GF-D8 (cell line): ENCODE results near the gene SORBS2.
"Not testable (repeated sequence)": the region's sequence is repeated elsewhere in the genome, so short reads cannot be mapped to it uniquely, and the experiment has no call there.

Experiments used
- DNase-seq: peaks from one replicate; lab custom pipeline; 2025; lab: John Stamatoyannopoulos, UW

The SORBS2 gene

DNA sequence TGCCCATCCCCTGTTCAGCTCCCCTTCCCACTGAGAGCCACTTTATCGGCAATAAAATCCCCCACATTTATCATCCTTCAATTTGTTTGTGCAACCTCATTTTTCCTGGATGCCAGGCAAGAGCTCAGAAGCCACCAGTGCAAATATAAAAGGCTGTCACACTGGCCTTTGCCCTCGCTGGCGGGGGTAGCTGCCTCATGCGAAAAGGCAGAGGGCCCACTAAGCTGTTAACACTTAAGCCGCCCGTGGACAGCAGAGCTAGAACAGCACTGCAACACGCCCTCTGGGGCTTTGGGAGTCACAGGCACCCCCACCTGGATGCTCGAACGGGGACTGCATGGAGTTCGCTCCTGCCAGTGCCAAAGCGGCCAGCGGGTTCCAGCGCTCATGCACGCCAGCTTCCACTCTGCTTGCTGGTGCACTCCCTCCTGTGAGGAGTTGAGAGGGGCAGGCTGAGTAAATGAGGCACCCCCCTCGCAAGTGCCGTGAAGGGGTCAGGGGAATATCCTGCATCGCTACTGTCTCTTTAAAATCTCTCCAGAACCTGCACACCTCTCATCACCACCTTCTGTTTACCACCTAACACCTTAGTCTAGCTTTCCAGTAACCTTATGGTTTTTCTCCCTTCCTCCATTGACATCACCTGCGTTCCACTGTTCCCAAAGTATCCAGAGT is 99.5 kb downstream of the SORBS2 start:
- no peak for DNase-seq

DNA sequence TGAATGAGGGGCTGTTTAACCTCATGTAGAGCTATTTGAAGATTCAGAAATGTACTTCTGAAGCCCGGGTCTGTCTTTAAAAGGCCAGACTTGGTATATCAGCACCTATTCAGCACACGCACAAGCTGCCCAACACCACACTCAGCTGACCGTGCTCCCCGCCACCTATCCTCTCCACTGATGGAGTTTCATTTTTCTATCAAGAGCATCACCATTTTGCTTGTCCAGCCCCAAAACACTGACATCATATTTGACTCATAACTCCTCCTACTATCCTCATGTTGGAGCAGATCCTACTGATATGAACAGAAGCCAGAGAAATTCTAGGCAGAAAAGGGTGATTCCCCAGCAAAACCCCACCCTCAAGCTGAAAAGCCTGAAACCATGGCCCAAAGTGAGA is 100.3 kb downstream of the SORBS2 start:
- no peak for DNase-seq

DNA sequence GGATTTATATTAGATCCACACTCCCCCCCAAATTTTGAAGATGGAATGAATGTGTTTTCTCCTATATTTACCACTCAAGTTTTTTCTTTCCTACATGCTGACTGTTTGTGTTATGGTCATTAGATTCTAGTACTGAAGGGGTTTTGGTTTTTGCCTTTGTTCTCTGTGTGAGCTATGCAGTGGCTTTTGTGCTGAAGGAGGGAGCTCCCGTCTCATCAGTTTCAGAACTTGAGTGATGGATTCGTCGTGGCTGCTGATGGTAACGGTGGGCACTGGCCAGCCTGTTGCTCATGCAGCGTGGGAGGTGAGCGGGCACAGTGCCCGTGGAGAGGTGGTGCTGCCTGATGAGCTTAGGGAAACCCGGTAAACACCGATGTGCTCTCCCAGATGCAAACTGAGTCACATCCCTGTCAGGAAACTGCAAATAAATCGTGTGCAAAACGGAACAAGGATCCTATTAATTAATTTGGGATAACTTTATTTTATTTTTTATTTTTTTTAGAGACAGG is 101.5 kb downstream of the SORBS2 start:
- no peak for DNase-seq

DNA sequence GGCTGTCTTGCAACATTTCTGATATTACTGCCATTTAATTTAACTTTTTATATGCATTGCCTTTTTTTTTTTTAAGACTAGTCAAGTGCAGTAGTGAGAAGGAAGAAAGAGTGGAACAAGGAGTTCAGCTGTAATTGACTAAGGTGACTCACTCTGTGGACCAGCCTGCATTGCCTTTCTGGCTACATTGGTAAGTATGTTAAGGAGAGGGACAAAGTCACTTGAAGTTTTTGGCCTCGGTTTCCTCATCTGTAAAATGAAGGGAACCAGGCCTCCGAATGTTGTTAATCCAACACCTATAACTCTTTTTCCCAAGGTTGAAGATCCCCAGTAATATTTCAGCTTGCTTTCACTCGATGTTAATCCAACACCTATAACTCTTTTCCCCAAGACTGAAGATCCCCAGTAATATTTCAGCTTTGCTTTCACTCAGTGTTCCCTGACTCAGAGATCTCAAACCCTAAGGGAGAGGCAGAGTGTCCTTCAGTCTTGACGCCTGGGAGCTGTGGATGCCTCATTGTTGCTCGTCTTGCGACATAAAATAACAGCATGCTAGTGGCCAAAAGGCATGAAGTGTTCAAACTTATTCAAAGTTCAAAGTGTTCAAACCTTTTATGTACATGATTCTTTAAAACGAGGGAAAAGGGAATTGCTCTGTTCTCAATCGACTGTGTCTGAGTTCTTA is 102.0 kb downstream of the SORBS2 start:
- DNase-seq, result no peak

DNA sequence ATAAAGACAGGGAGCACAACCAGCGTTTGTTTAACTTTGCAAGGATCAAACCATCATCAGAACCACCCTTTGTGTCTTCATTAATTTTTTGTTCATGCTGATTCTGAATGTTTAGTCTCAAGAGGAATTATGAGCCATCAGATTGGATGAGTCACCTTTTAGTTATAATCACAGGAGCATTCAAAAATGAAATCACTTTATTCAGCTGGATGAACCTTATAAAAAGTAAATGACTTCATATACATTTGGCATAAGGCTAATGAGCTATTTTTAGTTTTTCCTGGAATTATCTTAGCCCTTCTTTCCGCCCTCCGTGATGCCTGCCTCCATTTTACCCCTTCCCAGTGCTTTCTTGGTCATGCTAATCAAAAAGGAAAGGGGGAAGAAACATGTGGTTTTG is 103.6 kb downstream of the SORBS2 start:
- no peak for DNase-seq

DNA sequence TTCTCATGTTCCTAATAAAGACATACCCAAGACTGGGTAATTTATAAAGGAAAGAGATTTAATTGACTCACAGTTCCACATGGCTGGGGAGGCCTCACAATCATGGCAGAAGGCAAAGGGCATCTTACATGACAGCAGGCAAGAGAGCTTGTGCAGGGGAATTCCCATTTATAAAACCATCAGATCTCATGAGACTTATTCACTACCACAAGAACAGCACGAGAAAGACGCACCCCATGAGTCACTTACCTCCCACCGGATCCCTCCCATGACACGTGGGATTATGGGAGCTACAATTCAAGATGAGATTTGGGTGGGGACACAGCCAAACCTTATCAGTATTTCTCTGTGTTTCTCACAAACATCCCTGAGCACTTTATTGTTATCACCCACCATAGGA is 104.4 kb downstream of the SORBS2 start:
- DNase-seq, result not testable (repeated sequence)

DNA sequence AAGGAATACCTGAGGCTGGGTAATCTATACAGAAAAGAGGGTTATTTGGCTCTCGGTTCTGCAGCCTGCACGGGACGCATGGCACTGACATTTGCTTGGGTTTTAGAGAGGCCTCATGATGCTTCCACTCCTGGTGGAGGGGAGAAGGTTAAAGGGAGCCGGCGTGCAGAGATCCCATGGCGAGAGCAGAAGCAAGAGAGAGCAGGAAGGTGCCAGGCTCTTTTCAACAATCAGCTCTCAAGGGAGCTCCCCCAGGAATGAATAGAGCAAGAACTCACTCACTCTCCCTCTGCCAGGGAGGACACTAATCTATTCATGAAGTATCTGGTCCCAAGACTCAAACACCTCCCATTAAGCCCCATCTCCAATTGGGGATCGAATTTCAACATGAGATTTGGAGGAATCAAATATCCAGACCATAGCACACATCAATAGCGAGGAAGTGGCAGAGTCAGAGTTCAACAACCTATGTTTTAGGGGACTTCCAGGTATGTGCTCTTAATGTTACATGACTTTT is 109.8 kb downstream of the SORBS2 start:
- DNase-seq, result no peak

DNA sequence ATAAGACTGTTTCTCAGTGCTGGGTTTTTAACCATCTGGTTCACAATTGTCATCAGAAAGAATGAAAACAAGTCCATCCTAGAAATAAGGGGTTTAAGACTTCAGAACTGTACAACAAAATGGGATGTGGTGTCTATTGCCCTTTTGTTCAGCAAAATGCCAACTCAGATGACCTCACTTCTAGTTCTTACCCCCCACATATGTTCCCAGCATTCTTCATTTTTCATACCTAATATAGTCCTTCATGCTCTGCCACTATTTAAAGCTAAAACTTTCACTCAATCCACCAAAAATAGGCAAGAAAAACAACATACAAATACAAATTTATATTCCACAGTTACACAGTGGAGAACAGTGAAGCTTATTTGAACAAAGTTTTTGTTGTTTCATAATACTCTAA is 111.4 kb downstream of the SORBS2 start:
- DNase-seq, result no peak

DNA sequence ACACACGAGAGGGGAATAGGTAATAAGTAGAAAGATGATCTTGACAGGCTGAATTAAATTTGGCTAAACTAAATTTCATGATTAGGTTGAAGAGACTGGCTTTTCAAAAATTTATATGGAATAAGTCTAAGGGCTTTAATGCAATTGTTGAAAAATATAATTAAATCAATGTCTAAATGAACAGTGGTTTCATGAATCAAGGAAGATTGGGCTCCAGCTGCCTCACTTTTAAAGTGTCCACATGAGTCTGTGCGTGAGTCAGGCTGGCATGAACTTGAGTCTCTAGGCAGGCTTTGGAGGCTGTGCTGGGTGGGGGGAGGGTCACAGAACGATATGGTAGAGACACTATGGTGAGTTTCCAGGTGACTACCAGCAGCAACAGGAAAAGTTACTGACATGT is 111.9 kb downstream of the SORBS2 start:
- no peak for DNase-seq

DNA sequence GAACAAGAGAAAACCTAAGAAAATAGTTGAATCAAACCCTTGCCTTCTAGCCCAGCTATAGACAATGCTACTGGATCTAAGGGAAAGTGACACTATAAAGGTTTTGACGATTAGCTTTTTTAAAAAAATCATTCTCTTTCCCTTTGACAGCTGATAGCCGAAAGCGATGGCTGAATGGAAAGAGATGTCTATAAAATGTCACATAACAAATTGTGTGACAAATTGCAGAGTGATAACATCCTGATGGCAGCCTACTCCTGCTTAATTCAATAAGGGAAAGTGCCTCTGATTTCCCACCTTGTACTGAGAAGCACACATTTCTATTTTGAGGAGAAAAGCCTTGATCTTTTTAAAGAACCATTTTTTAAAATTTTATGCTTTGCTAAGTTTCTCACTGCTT is 114.5 kb downstream of the SORBS2 start:
- no peak for DNase-seq

DNA sequence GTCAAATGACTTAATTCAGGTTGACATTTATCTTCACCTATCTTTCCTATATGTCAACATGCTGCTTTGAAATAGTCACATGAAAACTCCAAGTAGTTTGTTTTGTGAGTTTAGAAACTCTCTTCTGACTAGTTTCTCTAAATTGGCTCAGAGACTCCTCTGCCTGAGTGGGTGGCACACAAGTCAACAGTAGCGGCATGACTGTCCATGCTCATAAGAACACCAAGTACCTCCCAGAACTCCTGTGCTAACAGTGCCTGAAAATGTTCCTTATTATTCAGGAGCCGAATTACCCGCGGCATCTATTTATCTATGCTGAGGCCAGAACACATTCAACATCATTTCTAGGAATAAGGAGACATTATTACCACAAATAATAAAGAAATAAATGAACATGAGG is 116.3 kb downstream of the SORBS2 start:
- DNase-seq, result no peak

DNA sequence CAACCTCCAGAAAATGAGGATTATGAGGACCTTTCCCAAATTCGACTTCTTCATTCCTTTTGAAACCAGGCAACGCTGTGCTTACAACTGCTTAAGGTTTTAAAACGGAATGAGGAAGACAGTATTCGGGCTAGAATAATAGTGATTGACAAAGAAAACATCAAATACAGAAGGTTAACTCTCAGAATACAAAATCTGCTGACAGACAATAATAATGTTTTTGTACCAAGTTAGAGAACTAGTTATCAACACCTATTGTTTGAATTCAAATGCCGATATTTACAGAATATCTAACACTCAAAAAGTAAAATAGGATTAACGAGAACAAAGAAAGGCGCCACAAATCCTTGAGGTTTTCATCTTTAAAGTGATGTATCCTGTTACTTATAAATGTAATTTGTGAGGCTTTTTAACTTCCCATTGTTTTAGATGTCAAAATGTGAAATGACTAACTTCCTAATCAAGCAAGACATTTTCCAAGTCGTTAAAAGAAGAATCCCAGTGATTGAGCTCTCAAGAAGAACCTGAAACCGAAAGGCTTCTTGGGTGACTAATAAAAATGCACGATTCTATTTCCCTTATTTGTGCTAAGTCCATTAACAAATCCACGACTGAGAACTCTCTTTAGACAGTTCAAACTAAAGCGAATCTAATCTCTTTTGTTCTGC is 118.3 kb downstream of the SORBS2 start:
- DNase-seq, result no peak

DNA sequence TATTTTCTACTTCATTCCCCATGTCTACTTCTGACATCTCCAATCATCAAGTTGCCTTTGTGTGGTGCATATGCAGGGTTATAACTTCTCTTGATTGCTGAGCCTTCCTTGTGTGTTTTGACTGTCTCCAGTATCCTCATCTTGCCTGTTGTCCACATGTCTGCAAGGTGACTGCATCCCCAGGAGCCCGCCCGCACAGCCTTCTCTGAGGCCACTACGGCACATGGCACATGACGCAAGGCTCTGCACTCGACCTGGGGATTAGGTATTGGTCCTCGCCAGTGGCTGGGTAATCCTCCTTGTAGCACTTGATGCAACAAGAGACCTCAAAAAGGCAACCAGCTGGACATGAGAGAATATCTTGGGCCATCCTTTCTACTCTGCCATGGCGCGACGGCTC is 122.6 kb downstream of the SORBS2 start:
- no peak for DNase-seq

DNA sequence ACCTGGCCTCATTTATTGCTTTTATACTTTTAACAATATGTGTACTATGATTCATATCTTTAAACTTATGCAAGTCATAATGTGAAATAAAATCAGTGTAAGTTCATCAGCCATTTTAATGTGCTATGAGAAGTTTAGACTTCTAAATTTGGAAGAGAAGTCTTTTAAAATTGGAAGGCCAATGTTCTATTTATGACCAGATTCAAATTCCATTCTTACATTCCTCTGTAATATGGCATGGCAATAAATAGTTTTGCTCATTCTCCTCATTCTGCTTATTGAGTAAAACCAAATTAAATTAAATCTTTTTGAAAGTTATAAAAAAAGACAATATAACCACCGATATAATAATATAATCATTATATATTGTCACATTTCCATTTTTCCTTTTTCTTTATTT is 126.2 kb downstream of the SORBS2 start:
- DNase-seq, result no peak

DNA sequence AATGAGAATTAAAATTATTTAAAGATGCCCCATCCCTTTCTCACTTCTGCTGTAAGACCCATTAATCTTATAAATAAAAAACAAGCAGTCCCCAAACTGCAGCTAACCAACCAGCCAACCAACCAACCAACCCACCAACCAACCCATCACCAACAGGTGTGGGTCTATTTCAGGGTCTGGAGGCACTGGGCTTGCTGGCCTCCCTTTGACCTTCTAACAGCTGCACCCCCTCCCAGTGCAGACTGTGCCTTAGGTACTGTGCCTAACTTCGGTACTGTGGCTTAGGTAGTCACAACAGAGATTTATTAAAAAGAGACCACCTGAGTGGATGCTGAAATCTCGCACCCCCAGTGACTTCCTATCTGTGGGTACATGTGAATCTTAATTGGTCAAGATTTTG is 128.1 kb downstream of the SORBS2 start:
- no peak for DNase-seq

DNA sequence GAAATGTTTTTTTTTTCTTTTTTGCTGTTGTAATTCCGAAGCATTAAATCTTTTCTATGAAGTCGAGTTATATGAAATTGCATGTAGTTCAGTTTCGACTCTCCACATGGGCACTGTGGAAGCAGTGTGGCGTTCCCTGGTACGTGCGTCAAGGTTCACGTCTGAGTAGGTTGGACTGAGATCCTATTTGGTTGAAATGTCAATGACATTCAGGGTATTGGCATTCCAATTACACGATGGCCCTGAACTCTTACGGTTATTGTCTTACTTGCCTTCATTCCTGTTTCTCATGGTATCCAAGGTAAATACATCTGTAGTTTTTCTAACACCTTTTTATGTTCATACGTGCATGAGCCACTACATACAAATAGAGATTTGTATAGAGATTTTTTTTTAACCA is 128.8 kb downstream of the SORBS2 start:
- DNase-seq, result no peak

DNA sequence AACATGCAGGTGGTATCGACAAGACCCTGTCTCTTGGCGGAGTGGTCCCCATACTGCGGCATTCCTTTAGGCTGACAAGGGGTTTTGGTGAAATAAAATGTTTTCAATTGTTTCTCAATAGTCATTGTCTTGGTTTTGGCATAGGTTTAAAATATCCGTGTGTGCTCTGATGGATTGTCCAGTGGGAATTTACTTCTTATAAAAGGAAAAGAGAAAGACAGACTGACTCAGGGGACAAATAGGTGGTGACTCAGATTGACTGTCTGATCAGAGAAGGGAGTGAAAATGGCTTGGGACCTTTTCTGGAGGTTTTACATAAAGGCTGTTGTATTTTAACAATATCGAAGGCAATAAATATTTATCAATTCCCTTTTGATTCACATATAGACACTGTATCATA is 129.8 kb downstream of the SORBS2 start:
- DNase-seq, result no peak

DNA sequence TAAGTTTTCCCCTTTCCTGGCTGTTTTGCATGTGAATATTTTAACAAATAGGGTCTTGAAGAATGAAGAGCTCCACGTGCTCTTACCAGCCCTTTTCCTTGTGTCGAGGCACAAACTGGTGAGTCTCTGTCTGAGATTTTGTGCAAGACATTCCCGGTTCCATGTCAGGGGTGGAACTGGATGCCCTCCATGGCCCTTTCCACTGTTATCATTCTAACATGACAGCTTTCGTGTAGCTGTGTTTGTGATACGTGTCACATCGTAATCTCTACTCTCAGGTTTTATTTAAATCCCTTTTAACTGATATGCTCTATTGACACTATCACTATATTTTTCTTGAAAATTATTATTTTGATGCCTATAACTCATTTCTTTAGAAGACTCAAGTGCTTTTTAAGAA is 130.4 kb downstream of the SORBS2 start:
- no peak for DNase-seq

DNA sequence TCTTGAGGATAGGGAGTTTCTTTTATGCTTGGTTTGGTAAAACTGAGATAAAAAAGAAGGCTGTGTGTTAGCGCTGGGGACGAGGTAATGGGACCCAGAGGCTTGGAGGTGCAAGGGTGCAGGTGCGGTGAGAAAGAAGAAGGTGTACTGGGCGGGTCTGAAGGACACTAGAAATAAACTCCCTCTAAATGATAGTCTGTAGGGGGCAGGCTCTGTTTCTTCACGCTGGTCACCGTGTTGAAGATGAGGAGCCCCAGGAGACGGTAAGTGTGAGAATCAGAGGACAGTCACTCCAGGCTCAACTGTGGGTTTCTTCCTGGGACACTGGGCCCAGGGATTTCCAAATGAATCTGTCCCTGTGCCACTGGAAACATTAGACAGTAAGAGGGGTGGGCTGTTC is 131.4 kb downstream of the SORBS2 start:
- DNase-seq, result no peak

DNA sequence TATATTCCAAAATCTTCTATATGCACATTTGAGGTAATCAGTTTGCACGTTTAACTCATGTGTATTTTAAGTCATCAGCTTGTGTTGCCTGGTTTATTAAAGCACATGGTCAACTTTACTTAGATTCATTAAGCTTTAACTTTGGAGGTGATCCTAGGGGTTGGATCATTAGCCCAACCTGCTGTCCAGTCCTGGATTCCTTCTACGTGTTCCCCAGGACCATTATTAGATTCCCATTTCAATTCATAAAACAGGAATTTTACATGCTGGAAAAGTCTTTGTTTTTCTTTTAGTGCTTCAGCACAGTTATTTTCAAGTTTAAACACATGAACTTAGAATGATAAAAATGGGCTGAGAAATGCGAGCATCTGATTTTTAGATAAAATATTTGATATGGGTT is 132.5 kb downstream of the SORBS2 start:
- DNase-seq, result no peak

DNA sequence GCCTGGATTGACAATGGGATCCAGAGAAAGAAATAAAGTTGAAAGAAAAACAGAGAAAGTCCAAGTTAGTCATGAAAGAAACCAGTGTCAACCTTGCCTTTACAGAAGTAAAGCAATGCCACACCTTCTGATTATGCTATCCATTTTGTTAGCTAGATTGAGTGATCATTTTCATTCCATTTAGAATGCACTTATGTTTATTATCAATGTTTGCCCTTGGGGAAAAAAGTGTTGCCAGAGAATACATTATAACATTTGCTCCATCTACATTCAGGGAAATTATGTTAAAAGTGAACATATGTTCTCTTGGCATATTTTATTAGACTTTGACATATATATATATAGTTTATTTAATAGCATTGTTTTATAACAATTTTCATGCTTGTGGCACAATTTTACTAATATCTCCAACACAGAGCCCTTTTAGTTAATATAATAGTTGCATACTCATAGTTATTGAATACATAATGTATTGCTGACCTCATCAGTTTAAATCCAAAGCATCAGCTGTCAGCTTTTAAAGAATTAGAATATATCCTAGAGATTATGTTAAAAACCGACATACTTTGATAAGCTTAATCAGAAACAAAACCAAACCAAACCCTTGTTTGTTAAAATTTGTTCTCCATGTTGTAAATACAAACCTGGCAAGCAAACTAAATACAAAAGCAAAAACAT is 134.2 kb downstream of the SORBS2 start:
- no peak for DNase-seq

DNA sequence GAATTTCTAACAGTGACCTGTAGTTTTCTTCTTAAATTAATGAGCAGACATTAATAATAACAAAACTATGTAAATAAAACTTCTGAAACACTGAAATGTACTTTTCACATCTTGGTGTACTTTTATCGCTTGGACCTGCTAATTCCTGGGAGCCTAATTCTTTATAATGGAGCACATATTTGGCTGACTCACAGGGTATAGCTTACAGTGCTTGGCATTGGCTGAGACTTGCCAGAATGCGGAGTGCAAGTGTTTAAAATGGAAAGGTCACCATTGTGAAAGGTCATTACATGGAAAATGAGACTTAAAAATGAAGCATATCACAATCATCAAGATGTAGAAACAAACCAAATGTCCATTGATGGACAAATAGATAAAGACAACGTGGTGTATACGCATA is 139.4 kb downstream of the SORBS2 start:
- no peak for DNase-seq

DNA sequence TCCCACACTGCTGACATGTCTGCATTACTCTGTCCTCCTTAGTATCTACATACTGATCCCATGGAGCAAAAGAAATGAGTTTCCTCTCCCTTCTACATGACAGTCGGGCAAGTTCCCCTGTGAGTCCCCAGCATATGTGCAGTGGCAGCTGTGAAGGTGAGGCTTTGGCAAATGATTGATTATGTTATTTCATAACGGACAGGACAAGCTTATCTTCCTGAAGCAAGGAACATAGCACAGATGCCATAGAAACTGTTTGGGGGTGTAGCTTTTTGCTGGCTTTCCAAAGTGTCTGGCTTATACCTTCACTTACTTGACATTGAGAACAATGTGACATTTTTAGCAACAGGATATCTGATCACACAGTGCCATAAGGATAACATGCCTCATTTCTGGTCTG is 139.8 kb downstream of the SORBS2 start:
- no peak for DNase-seq
